ENCODE data around the gene ZNF423. TPM values are rescaled to one million over a fixed set of nuclear protein-coding genes. Genes with fewer than 3 reads are reported as not detected.

The ZNF423 gene
- total RNA-seq, 2 experiments from 2014 or later = not detected

DNA sequence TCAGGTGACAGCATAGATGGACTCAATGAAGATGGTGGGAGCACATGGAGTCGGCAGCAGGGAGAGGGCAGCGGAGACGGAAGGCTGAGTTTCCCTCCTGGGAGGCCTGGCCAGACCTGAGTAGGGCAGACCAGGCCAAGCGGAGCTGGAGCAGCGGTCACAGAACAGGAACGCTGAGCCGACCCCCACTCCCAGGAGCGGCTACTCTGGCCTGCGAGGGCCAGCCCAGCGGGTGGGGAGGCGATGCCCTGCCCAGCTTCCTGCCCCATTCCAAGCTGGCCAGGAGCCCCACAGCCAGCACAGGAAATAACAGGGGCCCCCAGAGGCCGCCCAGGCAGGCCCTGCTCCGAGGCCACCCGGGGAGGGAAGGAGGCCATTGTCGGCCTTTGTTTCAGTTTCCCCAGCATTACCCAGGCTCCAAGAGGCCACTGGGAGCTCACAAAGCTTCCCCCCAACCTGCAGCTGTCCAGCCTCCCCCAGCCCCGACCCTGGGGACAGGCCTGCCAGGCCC, 79.8 kb downstream of the ZNF423 start:
- Mint-ChIP-seq H3K27me3 (no peaks in the 10 kb centered on the region), H3K4me1 (no peaks in the 10 kb centered on the region), H3K4me3 (no peak overlapping the region), H3K27ac (no peak overlapping the region), H3K36me3 (ENCODE audit: low read depth) (no peaks in the 10 kb centered on the region), H3K9me3 (no peaks in the 10 kb centered on the region)
- POLR2A ChIA-PET = no interaction called here
- DNase-seq = no peak
- CTCF ChIA-PET = no interaction called here

DNA sequence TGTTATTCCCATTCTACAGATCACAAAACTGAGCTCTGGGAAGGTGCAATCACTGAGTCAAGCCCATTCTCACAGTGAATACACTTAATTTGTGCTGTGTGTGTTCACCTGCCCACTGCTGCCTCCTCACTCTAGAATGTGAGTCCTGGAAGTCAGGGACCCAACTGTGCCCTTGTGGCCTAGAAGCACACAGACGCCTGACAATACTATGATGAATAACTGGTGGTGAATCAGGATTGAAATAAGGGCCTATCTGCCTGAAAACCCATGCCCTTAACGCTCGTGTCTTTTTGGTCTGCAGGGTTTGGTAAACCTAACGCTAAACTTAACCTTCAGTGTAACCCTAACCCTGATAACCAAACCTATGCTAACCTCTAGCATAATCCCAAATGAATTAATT, 80.3 kb downstream of the ZNF423 start:
- CTCF ChIA-PET = no interaction called here
- Mint-ChIP-seq H3K9me3 (no peaks in the 10 kb centered on the region), H3K27ac (no peak overlapping the region), H3K4me1 (no peaks in the 10 kb centered on the region), H3K27me3 (no peaks in the 10 kb centered on the region), H3K4me3 (no peak overlapping the region), H3K36me3 (ENCODE audit: low read depth) (no peaks in the 10 kb centered on the region)
- POLR2A ChIA-PET = no interaction called here
- no peak for DNase-seq

DNA sequence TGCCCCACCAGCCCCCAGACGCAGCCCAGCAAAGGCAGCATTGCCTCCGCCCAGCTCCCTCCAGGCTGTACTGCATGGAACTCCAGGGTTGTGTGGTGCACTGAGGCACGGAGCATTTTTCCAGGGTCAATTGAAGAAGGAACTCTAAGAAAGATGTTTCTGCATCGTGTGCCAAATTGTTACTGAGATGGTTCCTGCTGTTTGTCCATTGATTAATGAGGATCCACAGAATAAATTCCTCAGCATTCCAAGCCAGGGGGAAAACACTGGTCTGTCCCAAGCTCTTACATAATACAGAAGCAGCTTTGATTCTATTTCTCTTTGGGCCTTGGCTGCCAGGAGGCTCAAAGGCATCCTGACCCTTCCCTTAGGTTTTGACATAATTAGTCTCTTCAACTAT, 80.9 kb downstream of the ZNF423 start:
- Mint-ChIP-seq H3K9me3 (no peaks in the 10 kb centered on the region), H3K27ac (no peak overlapping the region), H3K36me3 (ENCODE audit: low read depth) (no peaks in the 10 kb centered on the region), H3K27me3 (no peaks in the 10 kb centered on the region), H3K4me3 (no peak overlapping the region), H3K4me1 (no peaks in the 10 kb centered on the region)
- POLR2A ChIA-PET = no interaction called here
- CTCF ChIA-PET = no interaction called here
- DNase-seq = no peak

DNA sequence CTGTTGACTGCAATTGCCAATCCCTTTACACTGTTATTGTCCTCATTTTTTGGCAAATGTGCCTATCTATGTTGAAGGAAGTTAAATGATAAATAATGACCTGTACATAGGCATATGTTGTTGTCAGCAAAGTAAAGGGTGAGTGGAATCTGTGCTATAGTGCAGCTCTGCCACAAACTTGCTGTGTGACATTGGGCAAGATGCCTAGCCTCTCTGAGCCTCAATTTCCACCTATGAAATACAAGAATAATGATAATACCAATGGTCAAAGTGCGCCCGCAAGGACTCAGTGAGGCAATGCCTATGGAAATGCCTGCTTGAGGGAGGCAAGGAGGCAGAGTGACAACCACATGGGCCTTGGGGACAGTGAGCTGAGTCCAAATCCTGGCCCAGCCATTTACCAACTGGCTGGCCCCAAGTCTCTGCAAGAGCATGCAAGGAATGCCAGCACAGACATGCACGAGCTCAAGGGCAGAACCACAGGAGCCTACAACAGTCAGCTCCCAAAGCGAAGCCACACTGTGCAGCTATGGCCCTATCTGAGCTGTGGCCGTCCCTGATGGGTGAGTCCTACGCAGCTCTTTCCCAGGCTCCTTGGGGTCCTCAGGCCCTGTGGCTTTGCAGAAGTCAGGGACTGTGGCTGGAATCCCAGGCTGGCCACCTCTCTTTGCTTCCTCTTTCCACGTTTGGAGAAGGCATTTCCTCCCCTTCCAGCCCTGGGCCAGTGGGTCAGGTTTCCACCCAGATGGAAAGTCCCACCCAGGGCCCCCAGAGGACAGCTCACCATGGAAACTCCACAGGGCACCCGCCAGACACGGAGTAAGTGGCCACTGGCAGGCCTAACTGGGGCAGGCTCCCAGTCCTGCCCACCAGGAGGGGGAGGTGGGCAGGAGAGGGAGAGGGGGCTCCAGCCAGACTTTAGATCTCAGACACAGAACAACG, 82.1 kb downstream of the ZNF423 start:
- Mint-ChIP-seq H3K4me3 (no peak overlapping the region), H3K36me3 (ENCODE audit: low read depth) (no peaks in the 10 kb centered on the region)
- CTCF ChIA-PET = no interaction called here

DNA sequence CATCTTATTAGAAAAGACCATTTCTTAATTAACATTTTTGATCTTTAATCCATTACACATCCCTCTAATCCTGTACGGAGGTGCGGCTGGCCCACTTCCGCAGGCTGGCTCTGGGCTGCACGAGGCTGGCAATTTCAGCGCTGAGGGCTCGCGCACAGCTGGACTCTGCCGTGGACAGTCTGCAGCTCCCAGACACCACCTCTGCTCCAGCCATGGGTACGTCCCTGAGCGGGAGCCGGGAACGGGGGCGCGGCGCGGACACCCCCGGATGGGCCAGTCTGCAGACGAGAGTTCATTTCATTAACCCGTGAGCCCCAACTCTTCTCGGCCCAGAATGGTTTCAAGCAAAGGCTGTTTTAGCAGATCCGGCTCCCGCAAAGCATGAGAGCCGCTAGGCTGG, 87.9 kb downstream of the ZNF423 start:
- H3K4me1 Mint-ChIP-seq = no peaks in the 10 kb centered on the region
- H3K9me3 Mint-ChIP-seq = no peaks in the 10 kb centered on the region
- H3K4me3 Mint-ChIP-seq = no peak overlapping the region
- H3K36me3 Mint-ChIP-seq (ENCODE audit: low read depth) = no peaks in the 10 kb centered on the region
- CTCF ChIA-PET = no interaction called here
- H3K27me3 Mint-ChIP-seq = no peaks in the 10 kb centered on the region
- POLR2A ChIA-PET = no interaction called here
- H3K27ac Mint-ChIP-seq = no peak overlapping the region
- no peak for DNase-seq

More for the DNA sequence above, 82.1 kb downstream of the ZNF423 start:
- Mint-ChIP-seq H3K27ac (no peak overlapping the region), H3K27me3 (no peaks in the 10 kb centered on the region), H3K9me3 (no peaks in the 10 kb centered on the region), H3K4me1 (no peaks in the 10 kb centered on the region)
- DNase-seq = no peak
- POLR2A ChIA-PET = no interaction called here

DNA sequence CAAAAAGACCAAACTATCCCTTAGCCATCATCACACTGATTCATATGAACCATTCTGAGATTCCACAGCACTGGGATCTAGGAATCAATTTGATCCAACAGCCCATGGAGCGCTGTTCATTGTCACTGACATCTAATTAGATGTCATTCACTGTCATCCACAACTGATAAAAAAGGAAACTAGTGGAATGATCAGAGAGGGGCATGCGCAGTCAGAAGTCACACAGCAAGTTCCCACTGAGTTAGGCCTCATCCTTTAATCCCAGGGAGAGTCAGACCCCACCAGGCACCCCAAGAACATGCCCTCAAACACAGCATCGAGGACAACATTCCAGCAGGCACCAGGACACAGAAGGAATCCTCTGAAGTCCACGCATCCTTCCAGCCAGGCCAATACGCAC, 88.5 kb downstream of the ZNF423 start:
- Mint-ChIP-seq H3K9me3 (no peaks in the 10 kb centered on the region), H3K27ac (no peak overlapping the region), H3K4me1 (no peaks in the 10 kb centered on the region), H3K4me3 (no peak overlapping the region), H3K36me3 (ENCODE audit: low read depth) (no peaks in the 10 kb centered on the region), H3K27me3 (no peaks in the 10 kb centered on the region)
- CTCF ChIA-PET = no interaction called here
- POLR2A ChIA-PET = no interaction called here
- DNase-seq = no peak

DNA sequence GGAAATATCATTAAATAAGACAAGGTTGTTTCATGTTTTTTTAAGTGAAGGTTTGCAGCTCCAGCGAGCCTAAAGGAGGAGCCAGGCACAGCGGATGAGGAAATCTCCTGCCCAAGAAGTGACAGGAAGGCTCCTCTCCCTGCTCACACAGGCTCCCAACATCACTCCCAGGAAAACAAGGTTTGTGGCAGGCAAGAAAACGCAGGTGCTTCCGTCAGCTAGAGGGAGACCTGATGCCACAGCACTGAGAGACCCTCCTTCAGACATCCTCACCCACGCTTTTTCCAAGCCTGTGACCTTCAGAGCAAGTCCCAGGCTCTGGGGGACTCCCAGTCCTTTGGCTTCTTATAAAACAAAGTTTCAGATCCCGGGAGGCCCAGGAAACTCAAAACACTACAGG, 89.7 kb downstream of the ZNF423 start:
- H3K4me3 Mint-ChIP-seq = no peak overlapping the region
- no peaks in the 10 kb centered on the region for H3K27me3 Mint-ChIP-seq
- no peaks in the 10 kb centered on the region for H3K36me3 Mint-ChIP-seq (ENCODE audit: low read depth)
- ChIA-PET CTCF (no interaction called here), POLR2A (no interaction called here)
- no peak overlapping the region for H3K27ac Mint-ChIP-seq
- no peaks in the 10 kb centered on the region for H3K4me1 Mint-ChIP-seq
- no peak for DNase-seq
- no peaks in the 10 kb centered on the region for H3K9me3 Mint-ChIP-seq

DNA sequence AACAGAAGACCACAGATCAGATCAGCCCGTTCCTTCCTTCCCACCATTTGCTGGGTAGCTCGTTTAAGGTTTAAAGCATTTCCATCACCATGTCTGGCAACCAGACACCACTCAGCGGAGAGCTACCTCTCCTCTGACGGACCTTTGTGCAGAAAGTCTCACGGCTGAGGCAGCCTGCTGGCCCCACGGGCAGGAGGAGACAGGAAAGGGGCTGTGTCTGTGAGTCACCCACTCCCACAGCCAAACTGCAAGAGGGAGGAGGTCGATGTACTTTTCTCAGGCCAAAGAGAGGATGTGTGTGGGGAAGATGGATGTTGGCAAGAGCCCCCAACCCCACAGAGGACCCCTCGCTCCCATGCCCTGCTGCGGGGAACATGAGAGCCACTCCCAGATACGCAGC, 92.1 kb downstream of the ZNF423 start:
- no peaks in the 10 kb centered on the region for H3K27me3 Mint-ChIP-seq
- ChIA-PET POLR2A (no interaction called here), CTCF (no interaction called here)
- no peak overlapping the region for H3K27ac Mint-ChIP-seq
- DNase-seq = no peak
- no peaks in the 10 kb centered on the region for H3K9me3 Mint-ChIP-seq
- H3K4me1 Mint-ChIP-seq = no peaks in the 10 kb centered on the region
- H3K4me3 Mint-ChIP-seq = no peak overlapping the region
- H3K36me3 Mint-ChIP-seq (ENCODE audit: low read depth) = no peaks in the 10 kb centered on the region

DNA sequence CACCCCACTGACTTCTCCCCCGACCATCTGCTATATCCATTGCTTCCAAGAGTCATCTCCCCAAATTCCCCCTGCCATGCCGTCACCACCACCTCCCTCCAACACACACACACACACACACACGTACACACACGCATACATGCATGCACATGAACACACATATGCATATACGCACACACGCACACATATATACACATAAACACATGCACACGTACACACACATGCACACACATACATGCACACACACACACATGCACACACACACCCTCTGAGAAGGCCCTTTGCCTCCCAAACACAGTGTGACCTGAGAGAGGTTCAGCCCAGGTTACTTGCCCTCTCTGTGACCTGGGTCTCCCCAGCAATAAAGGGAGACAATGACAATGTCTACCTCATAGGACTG, 95.1 kb downstream of the ZNF423 start:
- Mint-ChIP-seq H3K36me3 (ENCODE audit: low read depth) (no peaks in the 10 kb centered on the region), H3K9me3 (no peaks in the 10 kb centered on the region), H3K4me1 (no peaks in the 10 kb centered on the region), H3K4me3 (no peak overlapping the region), H3K27me3 (peaks cover 13% of the 10 kb centered on the region), H3K27ac (no peak overlapping the region)
- ChIA-PET CTCF (no interaction called here), POLR2A (no interaction called here)
- DNase-seq = no peak

DNA sequence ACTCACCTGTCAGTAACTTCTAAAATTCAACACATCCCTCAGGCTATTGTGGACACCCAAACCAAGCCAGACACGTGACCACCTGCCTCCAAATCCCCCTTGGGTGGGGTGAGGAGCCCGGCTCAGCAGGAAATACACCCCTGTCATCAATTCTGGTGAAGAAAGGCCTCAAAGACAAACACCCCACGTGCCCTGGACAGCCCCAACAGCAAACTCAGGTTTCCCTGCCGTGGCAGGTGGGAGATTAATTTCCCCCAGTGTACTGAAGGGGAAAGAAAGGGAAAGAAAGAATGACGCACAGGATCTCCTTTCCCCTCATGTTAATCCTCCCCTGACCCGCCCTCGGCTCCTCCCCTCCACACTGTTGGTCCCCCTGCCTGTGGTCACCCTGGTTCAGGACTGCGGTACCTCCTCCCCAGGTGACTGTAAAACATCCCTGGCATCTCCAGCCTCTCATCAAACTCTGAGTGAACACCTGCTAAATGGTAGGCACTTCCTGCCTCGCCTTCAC, 98.3 kb downstream of the ZNF423 start:
- H3K9me3 Mint-ChIP-seq = no peaks in the 10 kb centered on the region
- peaks cover 9% of the 10 kb centered on the region for H3K4me1 Mint-ChIP-seq
- H3K4me3 Mint-ChIP-seq = no peak overlapping the region
- no peaks in the 10 kb centered on the region for H3K36me3 Mint-ChIP-seq (ENCODE audit: low read depth)
- no peak for DNase-seq
- peaks cover 34% of the 10 kb centered on the region for H3K27me3 Mint-ChIP-seq
- ChIA-PET POLR2A (no interaction called here), CTCF (interaction anchor here (0.6 kb wide), 1 partner anchor 643 kb away, joined by 3 read pairs; no protein-coding TSS in a partner anchor)
- H3K27ac Mint-ChIP-seq = no peak overlapping the region

DNA sequence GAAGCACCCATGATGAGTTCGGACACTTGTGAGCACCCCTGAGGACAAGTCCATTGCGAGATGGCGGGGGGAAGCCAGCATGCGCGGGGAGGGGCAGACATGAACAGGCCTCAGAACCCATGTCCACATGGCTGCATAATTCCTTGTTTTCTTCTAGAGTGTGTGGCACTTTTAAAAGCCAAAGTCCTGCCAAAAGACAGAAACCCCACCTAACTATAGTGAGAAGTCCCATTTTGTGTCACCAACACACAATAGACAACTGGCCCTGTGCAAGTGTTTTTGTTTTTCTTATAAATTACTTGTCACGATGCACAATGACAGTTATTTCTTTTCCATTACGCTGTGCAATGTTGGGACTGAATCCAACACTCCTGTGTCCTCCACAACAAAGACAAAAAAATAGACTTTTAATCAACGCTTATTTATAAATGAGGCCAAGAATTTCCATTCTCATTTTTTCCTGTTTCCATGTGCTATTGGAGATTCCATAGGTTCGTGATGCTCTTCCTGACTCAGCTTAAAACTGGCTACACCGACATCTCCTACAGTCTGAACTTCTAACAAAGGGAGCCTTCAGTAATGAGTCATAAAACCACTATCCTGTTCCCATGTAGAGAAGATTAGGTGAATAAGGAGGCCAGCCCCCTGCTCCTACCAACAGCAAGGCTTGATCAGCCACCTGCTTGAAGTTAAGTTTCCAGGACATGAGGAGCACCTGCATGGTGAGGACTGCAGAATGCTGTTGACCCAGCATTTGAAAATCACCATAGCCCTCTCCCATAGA, 98.9 kb downstream of the ZNF423 start:
- Mint-ChIP-seq H3K4me3 (no peak overlapping the region), H3K27me3 (peaks cover 34% of the 10 kb centered on the region), H3K4me1 (peaks cover 9% of the 10 kb centered on the region), H3K9me3 (no peaks in the 10 kb centered on the region), H3K36me3 (ENCODE audit: low read depth) (no peaks in the 10 kb centered on the region), H3K27ac (no peak overlapping the region)
- ChIA-PET POLR2A (no interaction called here), CTCF (interaction anchor here (0.6 kb wide), 1 partner anchor 643 kb away, joined by 3 read pairs; no protein-coding TSS in a partner anchor)
- no peak for DNase-seq

DNA sequence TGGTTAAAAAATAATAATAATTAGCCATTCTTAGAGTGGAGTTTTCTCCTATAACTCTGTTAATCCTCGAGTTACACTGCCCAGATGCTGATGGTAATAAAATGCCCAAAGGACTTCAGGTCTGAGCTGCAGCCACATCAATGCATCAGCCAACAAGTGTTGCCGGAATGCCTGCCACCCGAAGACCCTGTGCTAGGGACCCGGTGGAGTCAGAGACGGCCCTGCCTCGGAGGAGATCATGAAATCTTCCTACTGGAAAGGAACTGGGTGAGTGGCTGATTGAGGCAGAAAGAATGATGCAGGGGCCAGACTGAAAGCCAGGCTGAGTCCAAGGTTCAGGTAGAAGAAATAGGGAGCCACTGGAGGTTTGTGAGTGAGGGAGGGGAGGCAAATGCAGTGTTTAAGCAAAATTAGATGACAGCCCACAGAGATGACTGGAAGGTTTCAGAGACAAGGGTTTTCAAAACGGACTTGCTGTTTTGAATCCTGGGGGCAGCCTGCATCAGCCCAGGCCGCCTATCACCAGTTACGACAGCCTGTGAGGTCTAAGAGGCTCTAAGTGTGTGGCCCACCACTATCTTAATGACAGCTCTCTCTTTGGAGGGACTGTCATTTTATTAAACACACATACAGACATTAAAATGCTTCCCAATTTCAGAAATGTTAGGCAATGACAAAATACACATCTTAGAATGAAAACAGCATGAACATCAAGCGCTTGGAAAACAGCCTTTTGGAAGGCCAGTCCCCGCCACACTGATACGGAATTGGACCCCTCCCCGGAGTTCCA, 100.0 kb downstream of the ZNF423 start:
- peaks cover 9% of the 10 kb centered on the region for H3K4me1 Mint-ChIP-seq
- H3K4me3 Mint-ChIP-seq = no peak overlapping the region
- DNase-seq = no peak
- H3K36me3 Mint-ChIP-seq (ENCODE audit: low read depth) = no peaks in the 10 kb centered on the region
- CTCF ChIA-PET = no interaction called here
- H3K9me3 Mint-ChIP-seq = no peaks in the 10 kb centered on the region
- H3K27me3 Mint-ChIP-seq = peaks cover 34% of the 10 kb centered on the region
- H3K27ac Mint-ChIP-seq = no peak overlapping the region
- POLR2A ChIA-PET = no interaction called here

DNA sequence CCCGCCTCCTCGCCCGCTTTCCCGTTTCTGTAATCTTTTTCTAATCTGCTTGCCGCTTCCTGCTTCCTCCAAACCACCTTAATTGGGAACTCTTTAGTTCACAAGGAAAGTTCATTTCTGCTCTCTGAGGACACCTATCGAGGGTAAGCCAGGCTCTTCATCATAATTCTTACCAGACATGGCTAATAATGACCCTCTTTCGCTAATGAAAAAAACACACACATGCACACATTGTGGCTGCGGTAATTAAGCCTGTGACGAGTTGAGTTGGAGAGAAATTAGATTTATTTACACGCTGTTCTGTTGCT, 100.6 kb downstream of the ZNF423 start:
- Mint-ChIP-seq H3K27me3 (peaks cover 34% of the 10 kb centered on the region), H3K36me3 (ENCODE audit: low read depth) (no peaks in the 10 kb centered on the region), H3K4me3 (no peak overlapping the region), H3K27ac (no peak overlapping the region), H3K9me3 (no peaks in the 10 kb centered on the region), H3K4me1 (peaks cover 9% of the 10 kb centered on the region)
- ChIA-PET CTCF (no interaction called here), POLR2A (no interaction called here)
- no peak for DNase-seq
